Activated B cell treated with CpG ODN at 0.5 μM for 24 hours (primary cell): ENCODE data around the gene ITPRIPL2. TPM values are rescaled to one million over a fixed set of nuclear protein-coding genes. Genes with fewer than 3 reads are reported as not detected.

Source experiments
- ATAC-seq: fragments of 200-7000 bp; cut with Tn5 transposase; one replicate; pipeline ENCODE4 v1.10.0; 2021; ENCODE audit warnings: low read depth, mild to moderate bottlenecking, moderate library complexity
- CTCF ChIA-PET: fragments of 350-600 bp; sonication (Branson Sonifier 250); formaldehyde crosslinking; loops from one replicate; lab custom pipeline; 2021; ENCODE audit warnings: antibody characterized with exemption; lab: Charles Lee
- POLR2A ChIA-PET: fragments of 350-600 bp; sonication (Branson Sonifier 250); formaldehyde crosslinking; loops from one replicate; lab custom pipeline; 2021; ENCODE audit warnings: antibody characterized with exemption; lab: Charles Lee
- DNase-seq: peaks from one replicate; pipeline ENCODE4 v3.0.0; 2022
- H3K27ac Mint-ChIP-seq: one replicate; pipeline ENCODE4 v1.8.0; 2020; ENCODE audit warnings: mixed read lengths
- H3K27me3 Mint-ChIP-seq: one replicate; pipeline ENCODE4 v1.8.0; 2021; ENCODE audit warnings: mixed read lengths
- H3K36me3 Mint-ChIP-seq: one replicate; pipeline ENCODE4 v1.8.0; 2021; ENCODE audit warnings: low read depth, mixed read lengths
- H3K4me1 Mint-ChIP-seq: one replicate; pipeline ENCODE4 v1.8.0; 2021; ENCODE audit warnings: mixed read lengths
- H3K4me3 Mint-ChIP-seq: one replicate; pipeline ENCODE4 v1.8.0; 2020; ENCODE audit warnings: mild to moderate bottlenecking, mixed read lengths
- H3K9me3 Mint-ChIP-seq: one replicate; pipeline ENCODE4 v1.8.0; 2020; ENCODE audit warnings: mixed read lengths
- CTCF ChIP-seq: fragments of 200-600 bp; IDR thresholded peaks from one replicate; pipeline ENCODE4 v1.8.0; 2022; ENCODE audit warnings: antibody characterized with exemption, mild to moderate bottlenecking
- intact Hi-C: fragments of 100-400 bp; cut with micrococcal nuclease; formaldehyde crosslinking; loops from one replicate; pipeline ENCODE4 v1.15.1; 2024
- total RNA-seq: library from RNA; stranded (reverse); gene quantifications from 2 replicates; pipeline ENCODE4 v1.2.3, GENCODE V29; 2022

ITPRIPL2 gene
- total RNA-seq, 1 donor from 2014 or later, result 8.3 TPM

- Mint-ChIP-seq H3K9me3 (no peaks in the 10 kb centered on the region), H3K27ac (no peak overlapping the region), H3K4me3 (no peak overlapping the region), H3K4me1 (peaks cover 9% of the 10 kb centered on the region), H3K36me3 (no peaks in the 10 kb centered on the region), H3K27me3 (peaks cover 1% of the 10 kb centered on the region)
- DNase-seq (no peak), ATAC-seq (no peak)
- intact Hi-C loops, result no loop called here
- ChIA-PET POLR2A (interaction anchor here (1.4 kb wide), 1 partner anchor 11 kb away, joined by 3 read pairs; no protein-coding TSS in a partner anchor), CTCF (interaction anchor here (1.1 kb wide), 1 partner anchor 20 kb away, joined by 3 read pairs; no protein-coding TSS in a partner anchor)
- TF ChIP-seq CTCF, result no peak
These were observed 7.1 kb upstream of the ITPRIPL2 start for GRCh38 chr16:19106625-19107020.

GRCh38 chr16:19108409-19109287, 5.1 kb upstream of the ITPRIPL2 start:
- H3K27me3 Mint-ChIP-seq, result peaks cover 11% of the 10 kb centered on the region
- intact Hi-C loops, result no loop called here
- CTCF ChIA-PET, result interaction anchor here (1.4 kb wide), 1 partner anchor 22 kb away, joined by 3 read pairs; no protein-coding TSS in a partner anchor
- ATAC-seq (no peak), DNase-seq (no peak)
- TF ChIP-seq CTCF, result no peak
- POLR2A ChIA-PET, result interaction anchor here (1.0 to 1.6 kb wide), 2 partner anchors 9 to 22 kb away, joined by 3 to 8 read pairs; no protein-coding TSS in a partner anchor
- no peaks in the 10 kb centered on the region for H3K36me3 Mint-ChIP-seq
- H3K4me1 Mint-ChIP-seq, result peaks cover 15% of the 10 kb centered on the region
- no peaks in the 10 kb centered on the region for H3K9me3 Mint-ChIP-seq
- no peak overlapping the region for H3K4me3 Mint-ChIP-seq
- H3K27ac Mint-ChIP-seq, result no peak overlapping the region

- ATAC-seq, result no peak
- CTCF ChIA-PET, result interaction anchor here (1.4 kb wide), 1 partner anchor 23 kb away, joined by 3 read pairs; no protein-coding TSS in a partner anchor
- DNase-seq, result no peak
- H3K36me3 Mint-ChIP-seq, result no peaks in the 10 kb centered on the region
- POLR2A ChIA-PET, result no interaction called here
- no peak overlapping the region for H3K27ac Mint-ChIP-seq
- TF ChIP-seq CTCF, result no peak
- intact Hi-C loops, result no loop called here
- no peaks in the 10 kb centered on the region for H3K9me3 Mint-ChIP-seq
- H3K4me1 Mint-ChIP-seq, result peaks cover 15% of the 10 kb centered on the region
- peaks cover 11% of the 10 kb centered on the region for H3K27me3 Mint-ChIP-seq
- no peak overlapping the region for H3K4me3 Mint-ChIP-seq
These were observed 4.5 kb upstream of the ITPRIPL2 start for GRCh38 chr16:19109288-19109664.

GRCh38 chr16:19110537-19111360, 3.0 kb upstream of the ITPRIPL2 start:
- no peak overlapping the region for H3K27ac Mint-ChIP-seq
- intact Hi-C loops, result no loop called here
- no peak for DNase-seq
- H3K27me3 Mint-ChIP-seq, result peaks cover 11% of the 10 kb centered on the region
- no peaks in the 10 kb centered on the region for H3K9me3 Mint-ChIP-seq
- ChIA-PET CTCF (no interaction called here), POLR2A (no interaction called here)
- H3K4me3 Mint-ChIP-seq, result no peak overlapping the region
- no peaks in the 10 kb centered on the region for H3K36me3 Mint-ChIP-seq
- no peak for TF ChIP-seq CTCF
- no peak for ATAC-seq
- H3K4me1 Mint-ChIP-seq, result peaks cover 17% of the 10 kb centered on the region
